Fibroblast of skin of right quadriceps (primary cell): ENCODE results near the gene MMEL1.
"Not testable (repeated sequence)": the region's sequence is repeated elsewhere in the genome, so short reads cannot be mapped to it uniquely, and the experiment has no call there.

ENCODE experiments used
- DNase-seq: peaks from one replicate; pipeline ENCODE4 v3.0.0-alpha.2; 2013

MMEL1 gene

GRCh38 chr1:2568187-2568816 lies 64.5 kb downstream of the MMEL1 start:
- DNase-seq: not testable (repeated sequence)

GRCh38 chr1:2567083-2567679 lies 65.6 kb downstream of the MMEL1 start:
- no peak for DNase-seq

- no peak for DNase-seq
Measured at GRCh38 chr1:2566101-2567045, 66.4 kb downstream of the MMEL1 start.

- no peak for DNase-seq
Measured at GRCh38 chr1:2564815-2565374, 67.9 kb downstream of the MMEL1 start.

- DNase-seq: no peak
Measured at GRCh38 chr1:2564006-2564814, 68.6 kb downstream of the MMEL1 start.

- no peak for DNase-seq
Measured at GRCh38 chr1:2563205-2563604, 69.6 kb downstream of the MMEL1 start.

- no peak for DNase-seq
Measured at GRCh38 chr1:2561898-2562895, 70.6 kb downstream of the MMEL1 start.

GRCh38 chr1:2561446-2561845 lies 71.4 kb downstream of the MMEL1 start:
- no peak for DNase-seq

GRCh38 chr1:2560299-2561073 lies 72.3 kb downstream of the MMEL1 start:
- DNase-seq: no peak

- DNase-seq: no peak
Measured at GRCh38 chr1:2559509-2560298, 73.1 kb downstream of the MMEL1 start.

- DNase-seq: no peak
Measured at GRCh38 chr1:2558861-2559260, 74.0 kb downstream of the MMEL1 start.

GRCh38 chr1:2558420-2558819 lies 74.4 kb downstream of the MMEL1 start:
- DNase-seq: no peak

- DNase-seq: no peak
Measured at GRCh38 chr1:2557482-2558400, 75.1 kb downstream of the MMEL1 start.

GRCh38 chr1:2556678-2557481 lies 75.9 kb downstream of the MMEL1 start:
- no peak for DNase-seq

GRCh38 chr1:2556277-2556677 lies 76.5 kb downstream of the MMEL1 start, which contains the start of gene TNFRSF14:
TNFRSF14 (plus strand) TSS chr1:2556371; CDS start chr1:2556665, 294 bp downstream.
- DNase-seq: peak; percentile 16

- DNase-seq: no peak
Measured at GRCh38 chr1:2555634-2556276, 77.1 kb downstream of the MMEL1 start.
